ENCODE measurements around the gene SARS2. TPM values are rescaled to one million over a fixed set of nuclear protein-coding genes. Genes with fewer than 3 reads are reported as not detected.
A peak's percentile ranks its signal among the peaks of the same experiment; 100 is the strongest.

The SARS2 gene
- total RNA-seq, 1 donor, result 6.4 TPM

DNA sequence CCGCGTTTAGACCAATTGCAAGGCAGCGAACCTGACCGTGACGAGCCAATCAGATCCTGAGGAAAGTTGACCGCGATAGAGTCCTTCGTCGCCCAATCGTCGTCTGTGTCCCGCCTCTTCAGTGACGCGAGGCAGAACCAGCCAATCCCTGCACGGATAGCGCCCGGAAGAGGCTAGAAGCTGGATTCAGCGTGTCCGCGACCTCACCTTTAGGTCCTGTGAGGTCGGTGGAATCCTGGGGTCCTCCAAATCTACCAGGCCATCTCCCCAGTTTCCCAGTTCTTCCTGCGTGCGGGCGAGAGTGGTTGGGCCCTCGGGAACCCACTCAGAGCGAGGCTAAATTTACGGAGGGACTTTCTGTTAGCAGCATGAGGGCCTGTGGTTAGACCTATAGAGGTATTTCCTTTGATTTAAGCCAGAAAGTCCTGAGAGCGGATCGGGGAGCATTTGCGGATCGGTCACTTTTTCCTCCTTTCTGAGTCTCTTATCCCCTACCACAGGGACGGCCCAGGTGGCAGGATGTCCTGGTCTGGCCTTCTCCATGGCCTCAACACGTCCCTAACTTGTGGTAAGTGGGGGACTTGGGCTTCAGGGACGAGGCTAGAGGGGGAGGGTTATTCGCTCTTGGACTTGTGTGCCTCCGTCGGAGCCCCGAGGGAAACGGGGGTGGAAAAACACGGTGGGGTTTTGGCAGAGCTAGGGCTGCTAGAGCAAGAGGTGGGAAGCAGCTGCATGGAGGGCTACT lies 385 bp upstream of the SARS2 start, which contains the start of gene MRPS12:
MRPS12 (plus strand) TSS at position 169 of the 745 bp plus-strand sequence; CDS start at position 520, 351 bp downstream.
- peak within 1 kb of the TSS; percentile 73 for H3K4me3 ChIP-seq (ENCODE audit: low read length)
- peaks cover 38% of the 10 kb centered on the region for H3K4me1 ChIP-seq (ENCODE audit: insufficient read depth, low read length)
- no peaks in the 10 kb centered on the region for H3K9me3 ChIP-seq (ENCODE audit: low read depth, low read length)
- H3K27me3 ChIP-seq (ENCODE audit: insufficient read depth, low read length), result no peaks in the 10 kb centered on the region

- no peaks in the 10 kb centered on the region for H3K27me3 ChIP-seq (ENCODE audit: insufficient read depth, low read length)
- no peaks in the 10 kb centered on the region for H3K9me3 ChIP-seq (ENCODE audit: low read depth, low read length)
- peaks cover 47% of the 10 kb centered on the region for H3K4me1 ChIP-seq (ENCODE audit: insufficient read depth, low read length)
- H3K4me3 ChIP-seq (ENCODE audit: low read length), result no peak overlapping the region
Observed at GRCh38 chr19:38928391-38929001, 2.1 kb downstream of the SARS2 start.

DNA sequence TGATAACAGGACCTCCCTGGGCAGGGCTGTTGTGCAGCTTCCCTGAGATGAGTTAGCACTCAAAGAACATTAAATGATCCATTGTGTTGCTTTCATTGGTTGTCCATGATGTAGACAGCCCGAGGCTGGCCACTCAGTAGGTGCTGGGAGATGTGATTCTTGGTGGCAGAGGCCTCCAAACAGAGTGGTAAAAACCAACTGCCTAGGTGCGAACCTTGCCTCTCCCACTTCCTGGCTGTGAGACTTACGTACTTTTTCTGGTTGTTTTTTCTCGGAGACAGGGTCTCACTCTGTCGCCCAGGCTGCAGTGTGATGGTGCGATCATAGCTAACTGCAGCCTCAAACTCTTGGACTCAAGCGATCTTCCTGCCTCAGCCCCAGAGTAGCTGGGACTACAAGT lies 6.2 kb downstream of the SARS2 start:
- no peak overlapping the region for H3K4me3 ChIP-seq (ENCODE audit: low read length)
- H3K9me3 ChIP-seq (ENCODE audit: low read depth, low read length), result no peaks in the 10 kb centered on the region
- peaks cover 22% of the 10 kb centered on the region for H3K4me1 ChIP-seq (ENCODE audit: insufficient read depth, low read length)
- no peaks in the 10 kb centered on the region for H3K27me3 ChIP-seq (ENCODE audit: insufficient read depth, low read length)

DNA sequence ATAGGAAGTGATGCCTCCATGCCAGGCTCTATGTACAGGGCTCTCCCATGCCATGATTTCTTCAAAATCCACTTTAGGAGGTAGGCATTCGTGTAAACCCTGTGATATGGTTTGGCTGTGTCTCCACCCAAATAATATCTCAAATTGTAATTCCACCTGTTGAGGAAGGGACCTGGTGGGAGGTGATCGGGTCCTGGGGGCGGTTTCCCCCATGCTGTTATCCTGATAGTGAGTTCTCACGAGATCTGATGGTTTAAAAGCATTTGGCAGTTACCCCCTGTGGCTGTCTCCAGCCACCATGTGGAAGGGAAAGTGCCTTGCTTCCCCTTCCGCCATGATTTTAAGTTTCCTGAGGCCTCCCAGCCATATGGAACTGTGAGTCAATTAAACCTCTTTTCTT lies 8.1 kb downstream of the SARS2 start:
- no peaks in the 10 kb centered on the region for H3K27me3 ChIP-seq (ENCODE audit: insufficient read depth, low read length)
- peaks cover 9% of the 10 kb centered on the region for H3K4me1 ChIP-seq (ENCODE audit: insufficient read depth, low read length)
- no peak overlapping the region for H3K4me3 ChIP-seq (ENCODE audit: low read length)
- no peaks in the 10 kb centered on the region for H3K9me3 ChIP-seq (ENCODE audit: low read depth, low read length)

- Histone ChIP-seq H3K9me3 (ENCODE audit: low read depth, low read length) (no peaks in the 10 kb centered on the region), H3K27me3 (ENCODE audit: insufficient read depth, low read length) (no peaks in the 10 kb centered on the region), H3K4me3 (ENCODE audit: low read length) (no peak overlapping the region), H3K4me1 (ENCODE audit: insufficient read depth, low read length) (peaks cover 9% of the 10 kb centered on the region)
Observed at GRCh38 chr19:38921420-38922274, 8.9 kb downstream of the SARS2 start.

GRCh38 chr19:38920602-38921419 lies 9.8 kb downstream of the SARS2 start:
- H3K9me3 ChIP-seq (ENCODE audit: low read depth, low read length), result no peaks in the 10 kb centered on the region
- H3K4me3 ChIP-seq (ENCODE audit: low read length), result no peak overlapping the region
- peaks cover 9% of the 10 kb centered on the region for H3K4me1 ChIP-seq (ENCODE audit: insufficient read depth, low read length)
- no peaks in the 10 kb centered on the region for H3K27me3 ChIP-seq (ENCODE audit: insufficient read depth, low read length)

DNA sequence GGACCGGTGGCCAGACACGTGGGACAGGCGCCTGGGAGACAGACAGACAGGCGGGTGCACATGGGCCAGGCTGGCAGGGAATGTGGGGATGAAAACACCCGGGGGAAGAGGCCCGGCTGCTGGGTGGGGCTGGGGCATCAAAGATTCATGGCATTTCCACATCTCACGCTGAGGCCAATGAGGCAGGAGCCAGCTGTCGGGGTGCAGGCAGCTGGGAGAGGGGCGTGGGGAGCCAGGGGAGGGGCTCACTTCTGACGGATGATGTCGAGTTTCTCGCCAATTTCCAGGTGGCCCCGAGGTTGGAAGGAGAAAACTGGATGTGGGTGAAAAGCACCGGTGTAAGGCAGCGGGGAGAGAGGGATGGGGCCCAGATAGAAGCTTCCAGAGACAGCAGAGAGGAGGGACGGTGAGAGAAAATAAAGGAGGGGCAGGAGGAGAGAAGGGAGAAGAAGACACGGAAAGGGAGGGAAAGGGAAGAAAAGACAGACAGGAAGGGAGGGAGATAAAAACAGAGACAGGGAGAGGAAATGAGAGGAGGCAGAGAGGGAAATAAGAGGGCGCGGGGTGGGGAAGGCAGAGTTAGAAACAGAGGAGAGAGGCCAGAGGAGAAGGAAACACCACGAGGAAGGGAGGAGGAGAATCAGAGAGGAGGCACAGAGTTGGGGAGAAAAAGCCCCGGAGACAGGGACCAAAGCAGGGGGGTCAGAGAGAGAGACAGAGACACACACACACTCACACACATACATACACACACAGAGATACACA lies 10.5 kb downstream of the SARS2 start:
- Histone ChIP-seq H3K27me3 (ENCODE audit: insufficient read depth, low read length) (no peaks in the 10 kb centered on the region), H3K9me3 (ENCODE audit: low read depth, low read length) (no peaks in the 10 kb centered on the region), H3K4me3 (ENCODE audit: low read length) (no peak overlapping the region), H3K4me1 (ENCODE audit: insufficient read depth, low read length) (peaks cover 5% of the 10 kb centered on the region)

GRCh38 chr19:38918526-38918925 lies 12.0 kb downstream of the SARS2 start:
- Histone ChIP-seq H3K27me3 (ENCODE audit: insufficient read depth, low read length) (no peaks in the 10 kb centered on the region), H3K9me3 (ENCODE audit: low read depth, low read length) (no peaks in the 10 kb centered on the region), H3K4me3 (ENCODE audit: low read length) (no peak overlapping the region), H3K4me1 (ENCODE audit: insufficient read depth, low read length) (no peaks in the 10 kb centered on the region)

DNA sequence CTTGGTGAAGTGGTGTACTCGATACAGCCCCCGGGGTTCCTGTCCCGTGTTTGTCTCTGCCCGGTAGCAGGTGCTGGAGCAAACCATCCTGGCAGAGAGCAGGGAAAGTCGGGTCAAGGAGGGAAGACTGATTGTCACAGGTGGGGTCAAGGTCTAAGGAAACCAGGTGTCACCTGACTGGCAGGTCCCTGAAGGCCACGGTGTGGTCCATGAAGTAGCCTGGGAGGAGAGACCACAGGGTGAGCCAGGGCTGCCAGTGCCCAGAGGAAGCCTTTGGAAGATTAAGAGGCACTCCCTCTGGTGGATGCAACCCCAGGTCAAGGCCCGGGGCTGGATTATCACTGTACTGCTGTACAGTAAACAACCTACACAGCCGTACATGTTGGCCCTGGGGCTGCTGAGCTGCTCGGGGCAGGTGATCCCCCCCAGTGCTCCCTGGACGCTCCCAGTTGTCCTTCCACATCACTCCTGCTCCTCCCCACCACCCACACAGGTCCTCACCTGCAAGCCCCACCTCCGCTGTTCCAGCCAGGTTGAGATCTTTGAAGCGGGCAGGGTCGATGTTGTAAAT lies 12.6 kb downstream of the SARS2 start:
- no peaks in the 10 kb centered on the region for H3K9me3 ChIP-seq (ENCODE audit: low read depth, low read length)
- no peak overlapping the region for H3K4me3 ChIP-seq (ENCODE audit: low read length)
- no peaks in the 10 kb centered on the region for H3K4me1 ChIP-seq (ENCODE audit: insufficient read depth, low read length)
- no peaks in the 10 kb centered on the region for H3K27me3 ChIP-seq (ENCODE audit: insufficient read depth, low read length)

GRCh38 chr19:38917516-38917915 lies 13.0 kb downstream of the SARS2 start:
- Histone ChIP-seq H3K4me1 (ENCODE audit: insufficient read depth, low read length) (no peaks in the 10 kb centered on the region), H3K4me3 (ENCODE audit: low read length) (no peak overlapping the region), H3K9me3 (ENCODE audit: low read depth, low read length) (no peaks in the 10 kb centered on the region), H3K27me3 (ENCODE audit: insufficient read depth, low read length) (no peaks in the 10 kb centered on the region)

GRCh38 chr19:38915329-38916321 lies 14.9 kb downstream of the SARS2 start:
- Histone ChIP-seq H3K4me3 (ENCODE audit: low read length) (no peak overlapping the region), H3K27me3 (ENCODE audit: insufficient read depth, low read length) (no peaks in the 10 kb centered on the region), H3K9me3 (ENCODE audit: low read depth, low read length) (no peaks in the 10 kb centered on the region), H3K4me1 (ENCODE audit: insufficient read depth, low read length) (no peaks in the 10 kb centered on the region)

DNA sequence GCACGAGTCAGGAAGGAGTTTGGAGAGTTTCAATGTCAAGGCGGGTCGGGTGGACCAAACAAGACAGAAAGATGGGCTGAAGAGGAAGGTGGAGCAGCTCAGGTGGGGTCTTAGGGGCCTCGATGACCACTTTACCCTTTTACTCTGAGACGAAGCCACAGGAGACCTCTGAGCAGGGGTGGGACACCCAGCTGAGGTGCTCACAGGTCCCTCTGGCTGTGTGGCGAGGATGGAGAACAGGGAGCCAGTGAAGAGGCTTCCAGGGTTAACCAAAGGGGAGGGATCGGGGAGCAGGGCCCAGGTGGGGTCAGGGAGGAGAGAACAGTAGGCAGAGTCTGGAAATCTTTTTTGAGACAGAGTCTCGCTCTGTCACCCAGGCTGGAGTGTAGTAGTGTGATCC lies 16.6 kb downstream of the SARS2 start:
- H3K9me3 ChIP-seq (ENCODE audit: low read depth, low read length), result no peaks in the 10 kb centered on the region
- H3K4me3 ChIP-seq (ENCODE audit: low read length), result no peak overlapping the region
- H3K4me1 ChIP-seq (ENCODE audit: insufficient read depth, low read length), result peaks cover 2% of the 10 kb centered on the region
- H3K27me3 ChIP-seq (ENCODE audit: insufficient read depth, low read length), result no peaks in the 10 kb centered on the region
